GM19463 (cell line): ENCODE measurements around the gene ZC3H6.
"Not testable (repeated sequence)": the region's sequence is repeated elsewhere in the genome, so short reads cannot be mapped to it uniquely, and the experiment has no call there.

Experiments
- ATAC-seq: cut with Tn5 transposase; IDR thresholded peaks from one replicate; pipeline ENCODE4 v1.9.1; 2021; ENCODE audit warnings: mild to moderate bottlenecking, moderate library complexity; ENCODE audit not compliant: unreplicated experiment

Gene ZC3H6

GRCh38 chr2:112318515-112318914 lies 43.1 kb downstream of the ZC3H6 start:
- no peak for ATAC-seq

GRCh38 chr2:112321375-112322320 lies 46.3 kb downstream of the ZC3H6 start:
- ATAC-seq, result no peak

- ATAC-seq, result no peak
Measured at GRCh38 chr2:112322919-112323318, 47.5 kb downstream of the ZC3H6 start.

- no peak for ATAC-seq
Measured at GRCh38 chr2:112332123-112332696, 56.8 kb downstream of the ZC3H6 start.

GRCh38 chr2:112335600-112335999 lies 60.2 kb downstream of the ZC3H6 start:
- no peak for ATAC-seq

GRCh38 chr2:112339986-112340385 lies 64.6 kb downstream of the ZC3H6 start:
- ATAC-seq, result no peak

- no peak for ATAC-seq
Measured at GRCh38 chr2:112340475-112341267, 65.3 kb downstream of the ZC3H6 start.

GRCh38 chr2:112342067-112342550 lies 66.7 kb downstream of the ZC3H6 start:
- no peak for ATAC-seq

- no peak for ATAC-seq
Measured at GRCh38 chr2:112343827-112344585, 68.6 kb downstream of the ZC3H6 start.

GRCh38 chr2:112345030-112346027 lies 69.9 kb downstream of the ZC3H6 start:
- ATAC-seq, result no peak

GRCh38 chr2:112352292-112352691 lies 76.9 kb downstream of the ZC3H6 start:
- not testable (repeated sequence) for ATAC-seq

- ATAC-seq, result not testable (repeated sequence)
Measured at GRCh38 chr2:112352809-112353603, 77.6 kb downstream of the ZC3H6 start.

- ATAC-seq, result not testable (repeated sequence)
Measured at GRCh38 chr2:112354335-112354734, 78.9 kb downstream of the ZC3H6 start.

- not testable (repeated sequence) for ATAC-seq
Measured at GRCh38 chr2:112360055-112360454, 84.7 kb downstream of the ZC3H6 start.
